Right cardiac atrium (tissue), 5 donors: Measurements from ENCODE around the gene ABTB2. TPM values are rescaled to one million over a fixed set of nuclear protein-coding genes. Genes with fewer than 3 reads are reported as not detected.

Source experiments
- polyA plus RNA-seq: library from polyadenylated mRNA; stranded (reverse); fragments of 200-250 nt; gene quantifications from one replicate; pipeline ENCODE4 v1.2.3, GENCODE V29; 2013
- total RNA-seq, 4 donors: library from RNA; stranded (reverse); fragmentation: NEBNext Ultra II Directional; extraction: Animal tissue kit (Norgen Biotek cat#: 25700); gene quantifications; one replicate each; pipeline ENCODE4 v1.2.1, GENCODE V29; 2021
- donor health status: healthy with polysubstance abuse.
- donor health status: DM: no; HTN: yes; CAD: no.
- donor health status: DM: no; HTN: no; CAD: no.
- donor health status: DM: no; HTN: yes; CAD: no; lungs with severe emphysema.
- donor health status: DM: yes; HTN: yes; CAD: no.

Gene ABTB2
- total and polyA plus RNA-seq, 5 donors: 3.7 to 14.1 (median 10.8) TPM

Other genes with a start within 250 kb of the ABTB2 start
- gene CAT, start 80.9 kb upstream of the ABTB2 start, total RNA-seq: 100 to 1,000 TPM in 2 of 4 donors, 10 to 100 TPM in 2; 81.6 to 114 (median 102) TPM
- 67.6 TPM for gene CAT, start 80.9 kb upstream of the ABTB2 start, polyA plus RNA-seq
- not detected for gene ELF5, start 155.8 kb upstream of the ABTB2 start, total RNA-seq
- gene ELF5, start 155.8 kb upstream of the ABTB2 start, polyA plus RNA-seq: not detected